ENCODE results near the gene CDT1.

DNA sequence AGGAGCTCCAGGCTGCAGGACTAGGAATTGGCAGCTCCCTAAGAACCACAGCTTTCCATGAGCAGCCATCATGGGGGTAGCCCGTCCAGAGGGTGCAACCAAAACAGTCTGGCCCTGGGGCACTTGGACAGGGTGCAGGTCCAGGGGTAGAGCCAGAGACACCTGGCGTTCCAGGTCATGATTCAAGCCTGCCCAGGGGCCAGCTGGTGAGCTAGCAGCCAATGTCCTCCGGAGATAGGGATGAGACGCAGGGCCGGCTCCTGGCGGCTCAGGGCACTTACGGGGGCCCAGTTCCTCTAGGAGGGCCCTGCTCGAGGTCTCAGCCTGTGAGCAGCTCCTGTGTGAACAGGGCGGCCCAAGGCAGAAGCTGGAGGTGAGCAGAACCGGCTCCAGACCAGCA is 40.6 kb upstream of the CDT1 start:
- TF ChIP-seq, protein P1, sequence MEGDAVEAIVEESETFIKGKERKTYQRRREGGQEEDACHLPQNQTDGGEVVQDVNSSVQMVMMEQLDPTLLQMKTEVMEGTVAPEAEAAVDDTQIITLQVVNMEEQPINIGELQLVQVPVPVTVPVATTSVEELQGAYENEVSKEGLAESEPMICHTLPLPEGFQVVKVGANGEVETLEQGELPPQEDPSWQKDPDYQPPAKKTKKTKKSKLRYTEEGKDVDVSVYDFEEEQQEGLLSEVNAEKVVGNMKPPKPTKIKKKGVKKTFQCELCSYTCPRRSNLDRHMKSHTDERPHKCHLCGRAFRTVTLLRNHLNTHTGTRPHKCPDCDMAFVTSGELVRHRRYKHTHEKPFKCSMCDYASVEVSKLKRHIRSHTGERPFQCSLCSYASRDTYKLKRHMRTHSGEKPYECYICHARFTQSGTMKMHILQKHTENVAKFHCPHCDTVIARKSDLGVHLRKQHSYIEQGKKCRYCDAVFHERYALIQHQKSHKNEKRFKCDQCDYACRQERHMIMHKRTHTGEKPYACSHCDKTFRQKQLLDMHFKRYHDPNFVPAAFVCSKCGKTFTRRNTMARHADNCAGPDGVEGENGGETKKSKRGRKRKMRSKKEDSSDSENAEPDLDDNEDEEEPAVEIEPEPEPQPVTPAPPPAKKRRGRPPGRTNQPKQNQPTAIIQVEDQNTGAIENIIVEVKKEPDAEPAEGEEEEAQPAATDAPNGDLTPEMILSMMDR (IDR thresholded peaks at IDR 0.05) = no peak
- TF ChIP-seq POLR2A (IDR thresholded peaks at IDR 0.05) = no peak
